Putamen (tissue), 1 donor: ENCODE data around the gene PHPT1.

Source experiments
- DNase-seq: peaks from one replicate; pipeline ENCODE4 v3.0.0-alpha.2; 2016; ENCODE audit warnings: low spot score

The PHPT1 gene

GRCh38 chr9:136847826-136848392 is 1.3 kb upstream of the PHPT1 start:
- DNase-seq, result no peak

- no peak for DNase-seq
These were observed 694 bp upstream of the PHPT1 start for GRCh38 chr9:136848393-136849037.

- DNase-seq, result no peak
These were observed 1.0 kb downstream of the PHPT1 start for GRCh38 chr9:136849960-136850865.

GRCh38 chr9:136850866-136851775 is 1.9 kb downstream of the PHPT1 start:
- no peak for DNase-seq

GRCh38 chr9:136851941-136852663 is 2.9 kb downstream of the PHPT1 start, which contains the start of gene MAMDC4:
Gene MAMDC4 (plus strand): TSS chr9:136852346. CDS start chr9:136852417, 71 bp downstream.
- DNase-seq, result no peak

- no peak for DNase-seq
These were observed 3.7 kb downstream of the PHPT1 start for GRCh38 chr9:136852664-136853595.

DNA sequence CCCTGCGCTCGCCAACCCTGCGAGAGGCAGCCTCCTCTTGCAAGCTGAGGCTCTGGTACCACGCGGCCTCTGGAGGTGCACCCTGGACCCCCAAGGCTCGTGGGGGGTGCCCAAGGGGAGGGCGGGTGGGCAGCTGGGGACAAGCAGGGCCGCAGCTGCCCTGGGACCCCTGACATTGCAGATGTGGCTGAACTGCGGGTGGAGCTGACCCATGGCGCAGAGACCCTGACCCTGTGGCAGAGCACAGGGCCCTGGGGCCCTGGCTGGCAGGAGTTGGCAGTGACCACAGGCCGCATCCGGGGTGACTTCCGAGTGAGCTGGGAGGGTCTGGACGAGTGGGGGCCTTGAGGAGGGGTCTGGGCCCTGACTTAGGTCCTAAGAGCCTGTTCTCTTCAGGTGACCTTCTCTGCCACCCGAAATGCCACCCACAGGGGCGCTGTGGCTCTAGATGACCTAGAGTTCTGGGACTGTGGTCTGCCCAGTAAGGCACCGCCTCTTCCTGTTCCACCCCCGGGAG is 4.4 kb downstream of the PHPT1 start:
- DNase-seq, result no peak

DNA sequence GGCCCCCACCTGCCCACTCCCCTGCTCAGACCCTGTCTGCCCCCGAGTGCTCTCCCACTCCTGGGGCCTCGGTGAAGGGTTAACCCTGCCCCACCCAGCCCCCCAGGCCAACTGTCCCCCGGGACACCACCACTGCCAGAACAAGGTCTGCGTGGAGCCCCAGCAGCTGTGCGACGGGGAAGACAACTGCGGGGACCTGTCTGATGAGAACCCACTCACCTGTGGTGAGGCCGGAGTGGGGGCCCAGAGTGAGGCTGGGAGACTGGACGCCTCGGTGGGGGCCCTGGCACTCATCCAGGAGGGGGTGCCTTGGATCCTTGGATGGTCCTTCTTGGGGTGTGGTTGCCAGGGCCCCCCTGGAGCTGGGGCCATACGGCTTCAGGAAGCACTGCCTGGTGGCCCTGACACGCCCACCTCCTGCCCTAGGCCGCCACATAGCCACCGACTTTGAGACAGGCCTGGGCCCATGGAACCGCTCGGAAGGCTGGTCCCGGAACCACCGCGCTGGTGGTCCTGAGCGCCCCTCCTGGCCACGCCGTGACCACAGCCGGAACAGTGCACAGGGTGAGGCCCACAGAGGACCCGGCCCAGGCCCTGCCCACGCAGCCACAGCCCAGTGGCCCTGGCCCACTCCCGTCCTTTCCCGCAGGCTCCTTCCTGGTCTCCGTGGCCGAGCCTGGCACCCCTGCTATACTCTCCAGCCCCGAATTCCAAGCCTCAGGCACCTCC is 5.1 kb downstream of the PHPT1 start:
- no peak for DNase-seq

DNA sequence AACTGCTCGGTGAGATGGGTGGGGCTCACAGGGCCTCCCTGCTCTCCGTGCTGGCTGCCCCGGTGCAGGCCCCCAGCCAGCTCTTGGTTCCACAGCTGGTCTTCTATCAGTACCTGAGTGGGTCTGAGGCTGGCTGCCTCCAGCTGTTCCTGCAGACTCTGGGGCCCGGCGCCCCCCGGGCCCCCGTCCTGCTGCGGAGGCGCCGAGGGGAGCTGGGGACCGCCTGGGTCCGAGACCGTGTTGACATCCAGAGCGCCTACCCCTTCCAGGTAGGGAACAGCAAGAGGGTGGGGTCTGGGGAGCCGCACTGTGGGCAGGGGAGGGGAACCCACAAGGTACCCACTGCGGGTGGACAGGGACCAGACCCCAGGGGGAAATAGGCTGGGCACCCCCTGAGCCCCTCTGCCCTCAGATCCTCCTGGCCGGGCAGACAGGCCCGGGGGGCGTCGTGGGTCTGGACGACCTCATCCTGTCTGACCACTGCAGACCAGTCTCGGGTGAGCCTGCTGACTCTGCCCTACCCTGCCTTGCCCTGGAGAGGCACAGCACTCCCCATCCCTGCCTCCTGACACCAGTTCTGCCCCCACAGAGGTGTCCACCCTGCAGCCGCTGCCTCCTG is 5.7 kb downstream of the PHPT1 start:
- DNase-seq, result no peak

- DNase-seq, result no peak
These were observed 6.4 kb downstream of the PHPT1 start for GRCh38 chr9:136855461-136856078.

DNA sequence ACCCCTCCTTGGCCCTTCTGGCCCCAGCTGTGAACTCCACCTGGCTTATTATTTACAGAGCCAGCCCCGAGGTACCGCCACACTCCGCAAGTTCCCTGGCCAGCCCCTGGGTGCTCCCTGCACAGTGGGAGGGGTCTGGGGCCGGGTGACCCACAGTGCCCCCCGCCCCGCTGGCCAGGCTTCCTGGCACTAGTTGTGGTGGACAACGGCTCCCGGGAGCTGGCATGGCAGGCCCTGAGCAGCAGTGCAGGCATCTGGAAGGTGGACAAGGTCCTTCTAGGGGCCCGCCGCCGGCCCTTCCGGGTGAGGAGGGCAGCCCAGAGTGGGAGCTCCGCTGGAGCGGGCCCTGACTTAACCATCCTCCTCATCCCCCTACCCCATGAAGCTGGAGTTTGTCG is 6.9 kb downstream of the PHPT1 start:
- no peak for DNase-seq

- no peak for DNase-seq
These were observed 7.4 kb downstream of the PHPT1 start for GRCh38 chr9:136856541-136857141.

DNA sequence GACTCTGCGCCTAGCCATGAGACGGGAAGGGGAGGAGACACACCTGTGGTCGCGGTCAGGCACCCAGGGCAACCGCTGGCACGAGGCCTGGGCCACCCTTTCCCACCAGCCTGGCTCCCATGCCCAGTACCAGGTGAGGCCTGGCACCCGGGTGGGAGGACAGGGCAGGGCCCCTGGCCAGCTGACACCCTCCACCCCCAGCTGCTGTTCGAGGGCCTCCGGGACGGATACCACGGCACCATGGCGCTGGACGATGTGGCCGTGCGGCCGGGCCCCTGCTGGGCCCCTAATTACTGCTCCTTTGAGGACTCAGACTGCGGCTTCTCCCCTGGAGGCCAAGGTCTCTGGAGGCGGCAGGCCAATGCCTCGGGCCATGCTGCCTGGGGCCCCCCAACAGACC is 8.0 kb downstream of the PHPT1 start:
- DNase-seq, result no peak

- DNase-seq, result no peak
These were observed 8.6 kb downstream of the PHPT1 start for GRCh38 chr9:136857581-136858412.

GRCh38 chr9:136858452-136858843 is 9.2 kb downstream of the PHPT1 start:
- no peak for DNase-seq

- DNase-seq, result no peak
These were observed 9.9 kb downstream of the PHPT1 start for GRCh38 chr9:136858844-136859757.
